Trophoblast cell (in vitro differentiated cells and primary cell): ENCODE data around the gene GSTT2B.

Experiments used
- DNase-seq, 2 donors: peaks; one replicate each; pipeline ENCODE4 v3.0.0-alpha.2; 2016
- H2AFZ ChIP-seq: 2 replicates; pipeline ENCODE4 v1.6.1; 2013; ENCODE audit warnings: low read length, moderate library complexity, mild to moderate bottlenecking; ENCODE audit not compliant: insufficient read depth, poor library complexity
- H2AK5ac ChIP-seq: 2 replicates; pipeline ENCODE4 v1.6.1; 2013; ENCODE audit warnings: mild to moderate bottlenecking, low read length
- H2BK120ac ChIP-seq: 2 replicates; pipeline ENCODE4 v1.6.1; 2013; ENCODE audit warnings: low read length, mild to moderate bottlenecking, moderate library complexity; ENCODE audit not compliant: insufficient read depth, poor library complexity
- H2BK12ac ChIP-seq: 2 replicates; pipeline ENCODE4 v1.6.1; 2013; ENCODE audit warnings: mild to moderate bottlenecking, low read length, moderate library complexity
- H2BK5ac ChIP-seq: 2 replicates; pipeline ENCODE4 v1.6.1; 2013; ENCODE audit warnings: low read length, low read depth, moderate library complexity, mild to moderate bottlenecking; ENCODE audit not compliant: poor library complexity
- H3K14ac ChIP-seq: 2 replicates; pipeline ENCODE4 v1.6.1; 2013; ENCODE audit warnings: mild to moderate bottlenecking, low read length
- H3K18ac ChIP-seq: 2 replicates; pipeline ENCODE4 v1.6.1; 2013; ENCODE audit warnings: mild to moderate bottlenecking, low read length
- H3K23ac ChIP-seq: 2 replicates; pipeline ENCODE4 v1.6.1; 2013; ENCODE audit warnings: low read length
- H3K27ac ChIP-seq: 2 replicates; pipeline ENCODE4 v1.5.1; 2013; ENCODE audit warnings: low read depth, mild to moderate bottlenecking, inconsistent platforms, low read length, moderate library complexity
- H3K27me3 ChIP-seq: 2 replicates; pipeline ENCODE4 v1.6.1; 2013; ENCODE audit warnings: inconsistent platforms, mild to moderate bottlenecking, low read length, moderate library complexity; ENCODE audit not compliant: insufficient read depth
- H3K36me3 ChIP-seq, 2 experiments: 1 replicate in 1 of 2; 2 replicates in 1 of 2; pipeline ENCODE4 v1.6.1; 2013; ENCODE audit warnings: low read length in 2 of 2, mild to moderate bottlenecking in 2 of 2, moderate library complexity in 1 of 2; ENCODE audit not compliant: insufficient read depth in 2 of 2, control insufficient read depth in 1 of 2
- H3K4ac ChIP-seq: 2 replicates; pipeline ENCODE4 v1.6.1; 2013; ENCODE audit warnings: low read depth, mild to moderate bottlenecking, low read length, moderate library complexity
- H3K4me1 ChIP-seq, 2 experiments: 1 replicate in 1 of 2; 2 replicates in 1 of 2; pipeline ENCODE4 v1.6.1; 2013; ENCODE audit warnings: low read length in 2 of 2, mild to moderate bottlenecking in 2 of 2, moderate library complexity in 1 of 2; ENCODE audit not compliant: insufficient read depth in 2 of 2, control insufficient read depth in 1 of 2
- H3K4me2 ChIP-seq: 2 replicates; pipeline ENCODE4 v1.6.1; 2013; ENCODE audit warnings: inconsistent platforms, mild to moderate bottlenecking, low read length, moderate library complexity
- H3K4me3 ChIP-seq: 2 replicates; pipeline ENCODE4 v1.5.1; 2013; ENCODE audit warnings: mild to moderate bottlenecking, low read depth, low read length, inconsistent platforms
- H3K79me1 ChIP-seq: one replicate; pipeline ENCODE4 v1.6.1; 2013; ENCODE audit warnings: low read length
- H3K79me2 ChIP-seq: 2 replicates; pipeline ENCODE4 v1.6.1; 2013; ENCODE audit warnings: low read length, mild to moderate bottlenecking; ENCODE audit not compliant: control insufficient read depth, insufficient read depth, poor library complexity
- H3K9ac ChIP-seq: 2 replicates; pipeline ENCODE4 v1.6.1; 2013; ENCODE audit warnings: mild to moderate bottlenecking, low read length
- H3K9me3 ChIP-seq: 2 replicates; pipeline ENCODE4 v1.6.1; 2013; ENCODE audit warnings: low read depth, mild to moderate bottlenecking, control low read depth, inconsistent platforms, low read length; ENCODE audit not compliant: insufficient read depth
- H4K12ac ChIP-seq: 2 replicates; pipeline ENCODE4 v1.6.1; 2013; ENCODE audit warnings: low read depth, mild to moderate bottlenecking, low read length, moderate library complexity
- H4K8ac ChIP-seq: 2 replicates; pipeline ENCODE4 v1.6.1; 2013; ENCODE audit warnings: low read depth, mild to moderate bottlenecking, low read length, moderate library complexity
- H4K91ac ChIP-seq: one replicate; pipeline ENCODE4 v1.6.1; 2013; ENCODE audit warnings: low read depth, mild to moderate bottlenecking, low read length, moderate library complexity
- WGBS: extraction: QIAGEN DNeasy Blood & Tissue Kit; methylation state at CpG from one replicate; pipeline ENCODE4 v1.1.7; 2013; ENCODE audit warnings: missing lambda C conversion rate; ENCODE audit not compliant: insufficient read length, insufficient coverage; ENCODE audit errors: extremely low coverage; 5-methylcytosine and 5-hydroxymethylcytosine counted together

Gene GSTT2B

DNA sequence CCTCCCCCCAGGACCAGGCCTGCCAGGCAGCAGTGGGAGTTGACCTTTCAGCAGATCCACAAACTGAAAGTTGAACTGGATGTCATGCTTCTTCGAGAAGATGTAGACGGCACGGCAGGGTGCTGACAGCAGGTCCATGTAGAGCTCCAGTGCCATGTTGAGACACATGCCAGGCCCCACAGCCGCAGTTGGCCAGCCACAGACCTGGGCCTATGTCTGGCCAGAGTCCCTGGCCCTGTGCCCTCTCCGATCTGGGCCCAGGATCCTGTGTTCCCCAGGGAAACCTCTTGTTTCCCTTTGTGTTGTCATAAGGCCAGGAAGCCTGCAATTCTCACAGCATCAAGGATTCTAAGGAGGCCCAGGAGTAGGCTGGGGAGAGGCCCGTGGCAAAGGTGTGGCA lies 44.2 kb upstream of the GSTT2B start, which contains the start of gene GSTT4:
TSS of gene GSTT4 (minus strand) at position 253 of the 400 bp plus-strand sequence. CDS start at position 156, 97 bp downstream.
- no peak within 1 kb of the TSS for H3K4ac ChIP-seq
- WGBS, result no CpG with 5 or more reads among the region's 6 CpGs

DNA sequence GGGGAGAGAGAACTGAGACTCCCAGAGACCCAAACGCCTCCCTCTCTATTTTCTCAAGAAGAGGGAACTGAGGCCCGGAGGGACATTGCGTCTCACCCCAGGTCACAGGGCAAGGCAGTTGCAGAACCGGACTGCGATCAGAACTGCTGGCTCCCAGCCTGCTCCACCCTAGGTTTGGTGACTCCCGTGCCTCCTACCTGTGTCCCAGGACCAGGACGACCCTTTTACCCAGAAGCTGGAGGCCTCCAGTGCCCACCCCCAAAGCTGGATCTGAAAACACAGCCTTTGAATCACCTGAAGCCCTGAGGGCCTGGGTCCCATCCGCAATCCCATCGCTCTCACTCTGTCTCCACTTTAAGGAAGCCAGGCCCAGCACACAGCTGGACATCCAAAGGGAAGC lies 42.9 kb upstream of the GSTT2B start:
- Histone ChIP-seq H3K79me1 (no peaks in the 10 kb centered on the region), H2BK120ac (no peak overlapping the region), H3K4ac (no peak overlapping the region), H3K23ac (no peak overlapping the region), H2BK12ac (no peak overlapping the region), H3K36me3 (no peaks in the 10 kb centered on the region), H2AK5ac (no peak overlapping the region), H3K79me2 (no peaks in the 10 kb centered on the region), H3K4me2 (no peak overlapping the region), H4K12ac (no peak overlapping the region), H2AFZ (no peak overlapping the region), H2BK5ac (no peak overlapping the region), H3K18ac (no peak overlapping the region), H4K91ac (no peak overlapping the region), H3K4me3 (no peak overlapping the region), H3K27ac (no peak overlapping the region), H3K27me3 (no peaks in the 10 kb centered on the region), H3K4me1 (peaks cover 3 to 5% of the 10 kb centered on the region in 2 experiments), H3K14ac (no peak overlapping the region), H4K8ac (no peak overlapping the region), H3K9me3 (peaks cover 13% of the 10 kb centered on the region), H3K9ac (no peak overlapping the region)
- no CpG with 5 or more reads among the region's 9 CpGs for WGBS
- no peak for DNase-seq

More for the DNA sequence above, 44.2 kb upstream of the GSTT2B start, which contains the start of gene GSTT4:
- Histone ChIP-seq H3K79me2 (no peaks in the 10 kb centered on the region), H3K4me1 (peaks cover 3% of the 10 kb centered on the region in 2 experiments), H3K23ac (no peak within 1 kb of the TSS), H3K9me3 (peaks cover 13% of the 10 kb centered on the region), H4K12ac (no peak within 1 kb of the TSS), H3K9ac (no peak within 1 kb of the TSS), H2BK120ac (no peak within 1 kb of the TSS), H3K36me3 (no peaks in the 10 kb centered on the region), H3K14ac (no peak within 1 kb of the TSS), H3K27me3 (no peaks in the 10 kb centered on the region), H3K4me2 (no peak within 1 kb of the TSS), H4K8ac (no peak within 1 kb of the TSS), H3K27ac (no peak within 1 kb of the TSS), H2BK5ac (no peak within 1 kb of the TSS), H3K79me1 (no peaks in the 10 kb centered on the region), H2AFZ (no peak within 1 kb of the TSS), H4K91ac (no peak within 1 kb of the TSS), H2BK12ac (no peak within 1 kb of the TSS), H2AK5ac (peak within 1 kb of the TSS; percentile 21), H3K4me3 (peak within 1 kb of the TSS; percentile 43), H3K18ac (no peak within 1 kb of the TSS)
- DNase-seq, result no peak

GRCh38 chr22:24002851-24003250 lies 41.9 kb upstream of the GSTT2B start:
- H2BK120ac ChIP-seq, result no peak overlapping the region
- H3K4me3 ChIP-seq, result no peak overlapping the region
- DNase-seq, result peak; percentile 66 to 69
- H4K12ac ChIP-seq, result no peak overlapping the region
- no peak overlapping the region for H2BK12ac ChIP-seq
- H4K91ac ChIP-seq, result no peak overlapping the region
- no peak overlapping the region for H3K27ac ChIP-seq
- H3K79me1 ChIP-seq, result no peaks in the 10 kb centered on the region
- H3K9ac ChIP-seq, result no peak overlapping the region
- no peak overlapping the region for H2AFZ ChIP-seq
- H2BK5ac ChIP-seq, result no peak overlapping the region
- no peaks in the 10 kb centered on the region for H3K79me2 ChIP-seq
- no peak overlapping the region for H3K4ac ChIP-seq
- H3K23ac ChIP-seq, result no peak overlapping the region
- H4K8ac ChIP-seq, result no peak overlapping the region
- H3K4me2 ChIP-seq, result no peak overlapping the region
- peaks cover 3 to 5% of the 10 kb centered on the region in 2 experiments for H3K4me1 ChIP-seq
- no CpG with 5 or more reads among the region's 5 CpGs for WGBS
- H3K27me3 ChIP-seq, result no peaks in the 10 kb centered on the region
- H2AK5ac ChIP-seq, result no peak overlapping the region
- H3K9me3 ChIP-seq, result peaks cover 13% of the 10 kb centered on the region
- no peak overlapping the region for H3K18ac ChIP-seq
- no peak overlapping the region for H3K14ac ChIP-seq
- no peaks in the 10 kb centered on the region for H3K36me3 ChIP-seq

DNA sequence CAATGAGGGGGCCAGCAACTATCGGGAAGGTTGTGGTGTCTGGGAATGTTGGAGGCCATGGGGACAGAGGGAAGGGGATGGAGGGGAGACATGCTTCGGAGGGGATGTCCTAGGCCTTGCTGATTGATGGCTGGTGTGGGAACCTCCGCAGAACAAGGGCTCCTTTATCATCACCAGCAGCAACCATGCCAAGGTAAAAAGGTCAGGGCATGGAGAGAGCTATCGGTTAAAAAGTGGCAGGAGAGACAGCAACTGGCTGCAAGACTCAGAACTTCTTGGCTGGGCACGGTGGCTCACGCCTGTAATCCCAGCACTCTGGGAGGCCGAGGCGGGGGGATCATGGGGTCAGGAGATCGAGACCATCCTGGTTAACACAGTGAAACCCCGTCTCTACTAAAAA lies 41.3 kb upstream of the GSTT2B start:
- Histone ChIP-seq H2BK5ac (no peak overlapping the region), H3K9ac (no peak overlapping the region), H3K14ac (no peak overlapping the region), H3K4me3 (peak overlapping the region; percentile 15), H3K4me2 (no peak overlapping the region), H3K79me2 (no peaks in the 10 kb centered on the region), H2AK5ac (no peak overlapping the region), H2BK120ac (no peak overlapping the region), H3K4me1 (peaks cover 3 to 5% of the 10 kb centered on the region in 2 experiments), H4K91ac (no peak overlapping the region), H3K9me3 (peaks cover 13% of the 10 kb centered on the region), H2BK12ac (no peak overlapping the region), H4K12ac (no peak overlapping the region), H3K79me1 (no peaks in the 10 kb centered on the region), H4K8ac (no peak overlapping the region), H2AFZ (no peak overlapping the region), H3K23ac (peak overlapping the region; percentile 5), H3K18ac (no peak overlapping the region), H3K36me3 (no peaks in the 10 kb centered on the region), H3K27me3 (no peaks in the 10 kb centered on the region), H3K4ac (no peak overlapping the region), H3K27ac (no peak overlapping the region)
- WGBS, result no CpG with 5 or more reads among the region's 10 CpGs
- DNase-seq, result no peak
